ENCODE results near the gene MFRP.
"Not testable (repeated sequence)": the region's sequence is repeated elsewhere in the genome, so short reads cannot be mapped to it uniquely, and the experiment has no call there.

The MFRP gene

DNA sequence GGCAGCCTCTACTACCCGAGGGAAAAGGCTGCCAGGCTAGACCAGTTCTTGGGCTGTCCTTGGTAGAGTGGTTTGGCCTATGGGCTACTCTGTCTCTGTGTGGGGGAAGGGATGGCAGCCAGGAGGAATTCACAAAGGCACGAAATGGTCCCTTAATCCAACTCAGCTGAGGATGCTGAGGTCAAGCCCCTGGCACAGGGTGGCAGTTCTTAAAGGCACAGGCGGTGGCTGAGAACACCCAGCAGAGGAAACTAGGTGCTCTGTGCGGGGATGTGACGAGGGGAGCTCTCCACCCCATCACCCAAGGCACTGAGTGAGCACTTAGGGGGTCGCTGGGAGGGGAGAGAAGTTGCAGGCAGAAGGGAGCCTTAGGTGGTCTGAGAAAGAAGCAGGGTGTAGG is at the start of gene MFRP:
TSS of gene MFRP (minus strand) at position 101 of the 400 bp plus-strand sequence. CDS start 192 bp downstream, outside the sequence.
- no peak for DNase-seq (ENCODE audit: low read depth in 2 of 2)

DNA sequence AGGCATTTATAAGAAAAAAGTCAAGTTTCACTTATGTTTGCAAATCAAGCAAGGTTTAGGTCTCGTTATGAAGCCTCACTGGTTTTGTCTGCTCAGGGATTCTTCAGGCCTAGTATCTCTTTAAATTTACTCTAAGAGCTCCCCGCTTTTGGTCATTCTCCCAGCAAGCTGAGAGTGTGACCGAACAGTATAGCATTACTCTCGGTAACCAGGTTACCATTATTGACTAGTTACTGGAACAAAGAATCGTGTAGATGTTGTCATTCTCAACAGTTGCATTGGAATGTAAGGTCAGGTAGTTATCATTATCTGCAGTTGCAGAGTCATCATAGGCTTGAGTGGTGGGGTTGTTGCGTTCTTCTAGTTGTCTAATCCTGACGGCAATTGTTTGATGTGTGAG is 44.8 kb upstream of the MFRP start:
- no peak for DNase-seq (ENCODE audit: low read depth in 2 of 2)

DNA sequence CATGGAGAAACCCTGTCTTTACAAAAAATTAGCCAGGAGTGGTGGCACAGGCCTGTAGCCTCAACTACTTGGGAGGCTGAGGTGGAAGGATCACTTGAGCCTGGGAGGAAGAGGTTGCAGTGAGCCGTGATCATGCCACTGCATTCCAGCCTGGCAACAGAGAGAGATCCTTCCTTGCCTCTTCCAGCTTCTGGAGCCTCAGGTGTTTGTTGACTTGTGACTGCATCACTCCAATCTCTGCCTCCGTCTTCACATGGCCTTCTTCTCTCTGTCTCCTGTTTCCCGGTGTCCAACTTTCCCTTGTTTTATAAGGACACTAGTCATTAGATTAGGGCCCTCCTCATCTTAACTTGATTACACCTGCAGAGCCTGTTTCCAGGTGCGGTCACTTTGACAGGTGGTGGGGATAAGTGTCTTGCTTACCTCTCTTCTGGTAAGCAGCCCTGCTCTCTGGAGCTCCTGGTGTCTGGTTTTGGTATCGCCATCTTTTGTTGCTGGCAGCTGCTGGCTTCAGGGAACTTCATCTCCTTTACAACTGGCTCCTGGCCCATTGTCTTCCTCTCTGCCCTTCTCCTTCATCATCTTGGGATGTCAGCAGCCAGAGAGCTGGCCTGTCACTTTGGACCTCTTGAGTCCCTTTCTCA is 43.2 kb upstream of the MFRP start:
- no peak for DNase-seq (ENCODE audit: low read depth in 2 of 2)

DNA sequence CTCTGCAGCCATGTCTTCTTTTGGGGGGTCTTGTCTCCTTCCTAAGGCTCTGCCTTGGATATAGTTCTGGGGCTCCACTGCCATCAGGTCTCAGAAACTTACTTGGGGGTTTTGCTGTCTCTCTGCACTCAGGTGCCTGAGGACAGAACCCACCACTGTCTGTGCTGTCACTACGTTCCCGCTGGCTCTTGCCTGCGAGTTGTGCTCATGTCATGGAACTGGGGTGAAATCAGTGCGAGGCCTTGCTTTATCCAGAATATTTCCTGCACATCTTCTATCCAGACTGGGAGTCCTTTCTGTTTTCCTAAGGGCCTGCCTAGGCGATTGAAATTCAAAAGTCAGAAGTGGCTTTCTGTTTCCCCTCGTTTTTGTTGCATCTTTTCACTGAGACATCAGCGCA is 41.6 kb upstream of the MFRP start:
- no peak for DNase-seq (ENCODE audit: low read depth in 2 of 2)

DNA sequence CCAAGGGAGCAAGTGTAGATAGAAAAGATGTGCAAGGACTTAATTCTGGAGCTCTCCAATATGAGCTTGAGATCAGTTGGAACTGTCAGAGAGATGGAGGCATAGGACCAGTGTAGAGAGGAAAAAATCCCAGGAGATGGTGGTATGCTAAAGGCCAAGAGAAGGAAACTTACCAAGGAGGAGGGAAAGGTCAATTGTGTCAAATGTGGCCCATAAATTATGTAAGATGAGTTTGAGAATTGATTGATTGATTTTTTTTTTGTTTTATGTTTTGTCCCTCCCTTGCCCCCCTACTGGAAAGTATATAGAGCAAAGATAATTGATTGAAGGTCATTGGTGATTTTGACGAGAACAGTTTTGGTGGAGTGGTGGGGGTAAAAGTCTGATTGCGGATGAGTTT is 37.8 kb upstream of the MFRP start:
- no peak for DNase-seq (ENCODE audit: low read depth in 2 of 2)

DNA sequence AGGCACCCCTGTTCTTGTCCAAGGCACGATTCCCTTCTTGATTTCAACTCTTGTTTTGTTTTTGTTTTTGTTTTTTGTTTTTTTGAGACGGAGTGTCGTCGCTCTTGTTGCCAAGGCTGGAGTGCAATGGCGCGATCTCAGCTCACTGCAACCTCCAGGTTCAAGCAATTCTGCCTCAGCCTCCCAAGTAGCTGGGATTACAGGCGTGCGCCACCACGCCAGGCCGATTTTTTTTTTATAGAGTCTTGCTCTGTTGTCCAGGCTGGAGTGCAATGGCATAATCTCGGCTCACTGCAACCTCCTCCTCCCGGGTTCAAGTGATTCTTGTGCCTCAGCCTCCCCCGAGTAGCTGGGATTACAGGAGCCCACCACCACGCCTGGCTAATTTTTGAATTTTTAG is 36.0 kb upstream of the MFRP start:
- not testable (repeated sequence) for DNase-seq (ENCODE audit: low read depth in 2 of 2)

DNA sequence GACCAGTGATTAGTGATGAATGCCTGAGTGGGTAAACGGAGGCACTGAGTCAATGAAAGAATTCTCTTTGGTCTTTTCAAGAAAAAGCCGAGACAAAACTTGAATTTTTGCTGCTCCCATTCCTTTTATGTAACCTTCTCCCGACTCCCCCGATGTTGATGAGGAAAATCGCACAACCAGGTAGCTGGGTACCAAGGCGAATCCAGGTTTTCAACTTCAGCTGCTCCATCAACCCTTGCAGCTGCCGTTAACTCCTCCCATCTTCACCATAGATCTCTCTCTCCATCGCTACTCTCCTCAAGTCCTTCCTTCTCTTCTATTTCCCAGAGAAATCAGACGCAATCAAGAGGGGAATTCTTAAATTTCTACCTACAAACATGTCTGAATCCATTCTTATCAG is 35.6 kb upstream of the MFRP start:
- DNase-seq (ENCODE audit: low read depth in 2 of 2), result no peak

DNA sequence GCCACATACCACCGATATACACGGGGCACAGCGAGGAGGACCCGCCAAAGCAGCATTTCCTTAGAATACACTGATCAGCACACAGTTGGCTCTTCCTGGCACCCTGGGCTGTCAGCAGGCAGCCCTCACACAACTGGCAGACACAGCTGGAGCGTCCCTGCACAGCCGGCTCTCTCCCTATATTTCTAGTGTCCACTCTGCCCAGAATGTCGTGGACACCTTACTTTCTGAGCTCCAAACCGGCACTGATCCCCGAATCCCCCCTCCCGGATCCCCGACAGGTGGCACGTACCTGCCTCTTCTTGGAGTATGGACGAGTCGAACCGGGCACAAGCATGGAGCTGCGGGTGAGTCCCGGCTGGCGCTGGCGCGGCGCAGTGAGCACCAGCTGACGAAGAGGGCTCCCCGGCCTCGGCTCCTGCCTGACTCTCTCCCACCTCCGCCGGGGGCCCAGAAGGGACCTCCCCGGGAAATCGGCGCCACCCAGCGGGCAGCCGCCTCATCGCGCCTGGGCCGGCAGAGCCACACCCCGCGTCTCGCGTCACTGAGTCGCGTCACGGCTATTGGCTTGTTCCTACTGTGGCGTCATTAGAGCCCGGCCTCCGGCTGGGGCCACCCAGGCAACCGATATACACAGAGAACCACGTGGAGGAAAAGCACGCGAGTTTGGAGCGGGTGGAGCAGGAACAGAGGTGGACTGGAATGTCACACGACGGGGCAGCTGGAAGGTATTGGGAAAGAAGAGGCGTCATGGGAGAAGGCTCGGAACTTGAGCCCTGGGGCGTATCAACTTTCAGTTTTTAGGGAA is 34.9 kb upstream of the MFRP start, which contains the start of gene USP2:
TSS of gene USP2 (minus strand) at position 510 of the 808 bp plus-strand sequence. CDS start 8,210 bp downstream, outside the sequence.
- DNase-seq (ENCODE audit: low read depth in 2 of 2), result peak; percentile 87 to 97

DNA sequence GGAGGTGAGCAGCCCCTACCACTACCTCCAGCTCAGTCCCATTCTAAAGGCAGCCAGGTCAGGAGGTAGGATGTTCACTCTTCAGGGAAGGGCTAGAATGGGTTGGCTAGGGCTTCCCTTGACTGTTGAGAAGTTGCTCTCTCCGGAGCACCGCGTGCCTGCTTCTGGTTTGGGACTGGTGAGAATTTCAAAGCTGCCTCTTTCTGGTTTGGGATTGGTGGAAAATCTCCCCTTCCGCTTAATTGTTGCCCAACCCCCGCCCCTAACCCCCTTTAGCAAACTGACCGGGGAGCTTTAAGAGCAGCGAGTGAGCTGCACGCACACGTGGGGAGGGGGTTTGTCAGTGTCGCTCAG is 34.3 kb upstream of the MFRP start:
- no peak for DNase-seq (ENCODE audit: low read depth in 2 of 2)

DNA sequence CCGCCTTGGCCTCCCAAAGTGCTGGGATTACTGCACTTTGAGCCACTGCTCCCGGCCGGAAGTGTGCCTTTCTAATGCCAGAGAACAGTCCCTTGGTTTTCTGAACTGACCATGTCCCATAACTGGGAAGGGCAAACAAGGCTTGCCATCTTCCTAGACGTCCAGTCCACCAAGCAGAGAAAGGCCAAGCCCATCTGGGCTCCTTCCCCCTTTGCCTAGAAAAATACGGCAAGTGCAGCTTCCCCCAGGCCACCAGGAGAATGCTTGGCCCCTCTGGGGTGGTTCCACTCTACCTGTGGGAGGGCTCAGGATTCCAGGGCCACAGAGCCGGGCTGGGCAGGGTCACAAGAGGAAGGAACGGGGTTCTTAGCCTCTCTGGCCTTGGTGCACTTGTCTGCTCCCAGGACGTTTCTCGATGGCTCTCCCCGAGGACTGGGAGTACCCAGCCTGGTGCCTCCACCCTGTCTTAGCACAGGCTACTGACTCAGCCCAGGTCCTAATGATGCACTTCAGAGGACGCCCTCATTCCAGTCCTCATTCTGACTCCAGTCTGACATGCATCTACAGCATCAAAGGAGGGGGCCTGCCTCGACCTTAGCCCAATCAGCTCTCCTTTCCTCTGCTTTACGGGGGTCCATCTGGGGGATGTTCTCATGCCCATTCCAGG is 33.8 kb upstream of the MFRP start:
- no peak for DNase-seq (ENCODE audit: low read depth in 2 of 2)

DNA sequence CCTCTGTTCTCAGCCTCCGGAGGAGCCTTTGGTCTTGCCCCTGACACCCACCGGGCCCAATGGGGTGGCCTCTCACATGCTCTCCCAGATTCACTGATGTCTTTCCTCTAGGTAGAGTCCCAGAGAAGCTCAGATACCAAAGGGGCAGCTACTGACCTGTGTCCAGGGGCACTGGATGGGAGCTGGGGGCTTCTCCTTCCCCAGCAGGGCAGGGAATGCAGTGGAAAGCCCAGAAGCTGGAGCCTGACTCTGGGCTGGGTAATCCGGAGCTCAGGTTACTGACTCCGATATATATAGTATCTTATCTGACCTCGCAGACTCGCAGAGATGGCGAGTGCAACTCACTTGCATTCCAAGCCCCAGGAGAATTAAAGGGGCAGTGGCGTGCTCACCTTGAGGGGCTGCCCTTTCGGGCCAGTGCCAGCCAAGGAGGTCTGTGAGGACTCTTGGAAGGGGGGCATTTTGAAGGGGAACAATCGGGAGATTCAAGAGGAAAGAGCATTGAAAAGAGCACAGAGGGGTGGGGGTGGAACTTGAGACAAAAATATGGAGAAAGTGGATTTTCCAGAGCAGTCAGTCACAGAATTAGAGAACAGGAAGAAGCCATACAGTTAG is 32.5 kb upstream of the MFRP start:
- no peak for DNase-seq (ENCODE audit: low read depth in 2 of 2)

DNA sequence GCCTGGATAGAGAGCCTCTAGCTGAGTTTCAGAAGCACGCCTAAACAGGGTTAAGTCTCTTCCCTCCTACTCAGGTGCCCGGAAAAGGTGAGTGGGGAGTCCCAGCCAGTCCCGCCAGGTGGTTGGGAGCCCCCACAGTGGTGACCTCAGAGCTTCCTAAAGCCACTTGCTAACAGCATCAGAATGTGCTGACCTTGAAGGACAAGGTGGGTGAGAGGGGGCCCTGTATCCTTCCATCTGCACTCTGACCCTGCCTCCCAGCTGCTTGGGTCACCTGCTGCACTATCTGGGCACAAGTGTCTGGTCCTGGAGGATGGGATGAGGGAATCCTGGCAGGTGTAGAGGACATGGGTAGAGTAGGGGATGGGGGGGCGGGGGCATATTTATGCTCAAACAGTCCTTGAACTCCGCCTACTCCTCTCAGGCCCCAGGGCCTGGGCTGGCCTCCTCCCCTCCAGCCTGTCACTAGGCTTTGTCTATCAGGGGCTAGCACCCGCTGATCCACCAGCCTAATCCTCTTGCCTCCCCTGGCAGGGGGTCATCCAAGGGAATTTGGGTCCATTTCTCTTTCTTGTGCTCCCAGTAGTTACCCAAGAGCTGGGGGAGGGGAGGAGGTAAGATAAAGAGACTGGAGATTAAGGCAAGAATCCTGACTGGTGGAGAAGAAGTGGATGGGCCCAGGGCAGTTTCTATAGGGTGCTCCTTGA is 31.6 kb upstream of the MFRP start:
- no peak for DNase-seq (ENCODE audit: low read depth in 2 of 2)

DNA sequence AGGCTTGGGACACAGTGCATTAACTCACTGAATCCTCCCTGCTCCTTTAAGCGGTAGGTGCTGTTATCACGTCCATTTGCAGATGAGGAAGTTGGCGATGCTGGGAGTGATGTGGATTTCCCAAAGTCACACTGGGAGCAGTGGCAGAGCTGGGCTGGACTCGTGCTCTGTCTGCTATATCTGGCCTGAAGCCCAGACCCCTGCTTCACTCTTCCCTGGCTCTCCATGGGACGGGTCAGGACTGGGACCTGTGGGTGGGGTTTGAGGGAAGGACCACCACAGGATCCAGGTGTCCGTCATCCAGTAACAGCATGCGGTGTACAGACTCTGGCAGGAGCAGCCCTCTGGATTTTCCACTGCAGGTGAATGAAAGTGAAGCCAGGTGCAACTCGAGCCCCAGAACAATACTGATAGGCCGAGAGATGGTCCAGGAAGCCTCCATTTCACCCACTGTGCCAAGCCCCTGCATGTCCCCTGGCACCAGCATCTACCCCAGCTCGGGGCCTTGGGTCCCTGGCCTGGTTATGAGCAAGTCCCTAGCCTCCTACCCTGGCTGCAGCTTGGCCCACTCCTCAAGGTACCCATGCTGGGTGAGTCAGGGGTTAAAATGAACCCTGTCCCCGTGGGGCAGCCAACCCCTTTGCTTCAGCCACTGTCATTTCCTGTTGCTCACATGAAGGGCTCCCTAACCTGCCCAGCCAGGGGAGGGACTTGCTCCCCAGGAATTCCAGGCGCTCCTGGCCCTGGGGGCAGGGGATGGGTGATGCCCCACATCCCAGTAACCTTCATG is 30.8 kb upstream of the MFRP start:
- DNase-seq (ENCODE audit: low read depth in 2 of 2), result no peak

DNA sequence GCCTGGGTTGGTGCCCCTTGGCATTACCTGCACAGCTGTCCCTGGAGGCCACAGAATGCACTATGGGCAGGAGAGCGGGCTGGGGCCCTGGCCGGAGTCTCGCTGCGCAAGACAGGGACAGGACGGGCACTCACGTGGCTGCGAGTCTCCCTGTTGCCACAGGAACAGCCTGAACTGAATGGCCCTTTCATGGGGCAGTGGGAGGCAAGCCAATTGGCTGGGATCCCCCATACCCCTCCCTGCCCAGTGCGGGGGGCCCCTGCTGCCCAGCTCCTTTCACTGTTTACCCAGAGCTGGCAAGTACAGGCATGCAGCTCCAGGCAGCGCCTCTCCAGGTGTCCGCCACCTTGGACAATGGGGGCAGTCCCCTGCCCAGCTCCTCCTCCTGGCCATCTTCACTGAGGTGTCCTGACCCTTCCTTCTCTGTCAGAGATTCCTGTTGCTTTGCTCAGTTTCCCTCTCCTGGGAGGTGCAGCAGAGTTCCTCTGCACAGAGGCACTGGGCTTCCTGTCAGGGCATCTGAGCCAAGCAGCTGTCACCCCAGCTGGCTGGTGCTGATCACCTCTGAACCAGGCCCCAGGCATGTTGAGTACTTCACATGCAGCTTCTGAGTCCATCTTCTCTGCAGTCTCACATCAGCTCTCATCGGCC is 29.8 kb upstream of the MFRP start:
- no peak for DNase-seq (ENCODE audit: low read depth in 2 of 2)

DNA sequence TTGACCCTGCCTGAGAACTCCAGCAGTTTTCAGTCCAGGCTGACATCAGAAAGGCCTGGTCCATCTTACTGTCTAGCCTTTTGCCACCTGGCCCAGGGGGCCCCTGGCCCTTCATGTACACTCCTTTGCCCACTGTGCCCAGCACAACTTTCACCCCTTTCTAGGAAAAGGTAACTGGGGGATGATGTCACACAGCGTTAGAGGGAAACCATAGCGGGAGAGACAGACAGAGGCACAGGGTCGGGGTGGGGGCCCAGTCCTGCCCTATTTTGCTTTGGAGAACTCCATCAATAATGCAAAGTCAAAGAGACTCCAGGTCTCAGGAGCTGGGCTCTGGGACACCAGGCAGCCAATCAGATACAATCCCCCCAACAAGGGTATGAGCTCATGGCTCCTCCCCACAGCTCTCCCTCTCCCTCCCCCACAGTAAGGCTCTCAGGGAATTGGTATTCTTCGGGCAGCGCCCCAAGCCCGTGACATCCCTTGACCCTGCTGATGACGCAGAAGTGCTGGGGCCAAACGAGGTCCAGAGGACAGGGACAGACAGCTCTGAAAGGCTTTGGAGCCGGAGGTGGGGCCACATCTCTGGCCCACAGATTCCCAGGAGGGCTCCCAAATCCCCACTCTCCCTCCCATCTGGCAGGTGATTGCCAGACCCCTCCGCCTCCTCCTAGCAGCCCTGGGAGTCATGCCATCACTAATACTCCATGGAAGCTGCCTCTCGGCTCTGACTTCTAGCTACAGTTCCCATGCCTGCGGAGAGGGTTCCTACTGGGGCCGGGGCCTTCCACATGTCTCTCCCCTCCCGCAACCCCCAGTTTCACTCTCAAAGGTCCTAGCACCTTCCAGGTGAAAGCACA is 29.1 kb upstream of the MFRP start:
- DNase-seq (ENCODE audit: low read depth in 2 of 2), result no peak

DNA sequence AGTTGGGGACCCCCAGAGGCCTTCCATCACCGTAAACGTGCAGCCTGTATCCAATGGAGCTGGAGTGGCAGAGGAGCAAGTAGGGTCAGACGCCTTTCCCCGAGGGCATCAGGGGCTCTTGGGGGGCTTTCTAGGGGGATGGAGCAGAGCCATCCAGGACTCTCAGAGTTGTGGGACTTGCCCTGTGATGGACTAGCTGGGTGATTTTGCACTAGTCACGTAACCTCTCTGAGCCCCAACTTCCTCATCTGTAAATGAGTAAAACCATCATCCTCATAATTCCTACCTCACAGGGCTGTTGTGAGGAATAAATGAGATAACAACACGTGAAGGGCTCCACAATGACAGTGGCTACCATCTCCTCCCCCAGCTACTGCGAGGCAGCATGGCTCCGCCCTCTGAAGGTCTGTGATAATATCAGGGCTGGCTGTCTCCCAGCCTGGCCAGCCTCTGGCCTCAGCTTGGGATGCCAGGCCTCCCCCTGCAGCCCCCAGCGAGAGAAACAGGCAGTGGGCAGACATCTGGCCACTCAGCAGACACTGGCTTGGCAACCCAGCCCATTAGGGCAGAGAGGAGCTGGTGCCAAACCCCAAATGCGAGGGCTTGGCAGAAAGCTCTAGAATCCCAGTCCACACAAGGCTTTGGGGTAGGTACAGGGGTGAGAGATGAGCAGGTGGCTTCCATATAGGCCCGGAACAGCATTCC is 28.3 kb upstream of the MFRP start:
- no peak for DNase-seq (ENCODE audit: low read depth in 2 of 2)

DNA sequence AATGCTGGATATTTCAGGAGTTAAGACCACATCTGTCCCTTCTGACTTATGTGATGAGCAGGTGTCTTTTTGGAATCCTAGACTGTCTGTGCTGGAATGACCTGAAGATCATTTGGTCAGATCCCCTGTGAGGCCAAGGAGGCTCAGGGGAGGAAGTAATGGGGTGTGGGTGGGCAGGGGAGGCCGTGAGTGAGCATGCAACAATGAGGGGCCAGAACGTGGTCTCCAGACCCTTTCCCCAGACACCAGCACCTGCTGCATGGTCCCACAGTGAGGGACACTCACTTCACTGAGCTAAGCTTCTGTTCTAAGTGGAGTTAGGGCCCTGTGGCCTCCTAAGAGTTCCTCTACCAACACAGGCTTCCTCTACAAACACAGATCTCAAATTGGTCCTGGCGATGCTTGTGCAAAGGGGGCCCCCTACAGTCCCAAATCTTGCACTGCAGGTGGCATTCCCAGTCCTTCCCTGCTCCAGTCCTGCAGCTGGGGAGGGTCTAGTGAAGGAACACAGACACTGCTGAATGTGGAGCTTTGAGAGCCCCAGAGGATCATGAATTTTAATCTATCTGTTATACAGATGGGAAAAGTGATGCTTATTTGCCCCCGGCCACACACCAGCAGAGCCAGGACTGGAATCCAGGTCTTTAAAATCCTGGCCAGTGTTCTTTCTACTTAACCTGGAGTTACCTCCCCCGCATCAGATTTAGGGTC is 27.6 kb upstream of the MFRP start:
- no peak for DNase-seq (ENCODE audit: low read depth in 2 of 2)

Data from stimulated activated CD4-positive, alpha-beta T cell treated with anti-CD3 and anti-CD28 coated beads, Interleukin-1b, Interleukin-23, amount 100 ng/mL, for 1 hour (primary cell).